Gastroesophageal sphincter (tissue), 3 donors: ENCODE results near the gene CDK17.

Experiments used
- CTCF ChIP-seq, 4 experiments: fragments of 200-600 bp in 2 of 4; fragments of 450-650 bp in 2 of 4; sonication (generic) in 1 of 4; IDR thresholded peaks; one replicate each; pipeline ENCODE4 v1.5.1; 2017 to 2019; ENCODE audit warnings: antibody characterized with exemption in 4 of 4, mild to moderate bottlenecking in 2 of 4, moderate library complexity in 2 of 4
- EP300 ChIP-seq: sonication (generic); formaldehyde crosslinking; IDR thresholded peaks from one replicate; pipeline ENCODE4 v1.6.1; 2017; ENCODE audit warnings: antibody characterized with exemption, mild to moderate bottlenecking
- POLR2A ChIP-seq, 2 donors: fragments of 450-650 bp; IDR thresholded peaks; one replicate each; pipeline ENCODE4 v1.6.1; 2017; ENCODE audit warnings: antibody characterized with exemption in 2 of 2, mild to moderate bottlenecking in 2 of 2, moderate library complexity in 1 of 2
- POLR2AphosphoS5 ChIP-seq: sonication (generic); formaldehyde crosslinking; IDR thresholded peaks from one replicate; pipeline ENCODE4 v1.6.1; 2017; ENCODE audit warnings: antibody characterized with exemption

GRCh38 chr12:96350982-96351381 is 49.3 kb downstream of the CDK17 start:
- TF ChIP-seq POLR2A (IDR thresholded peaks at IDR 0.05) (no peak), CTCF (IDR thresholded peaks at IDR 0.05) (no peak), POLR2AphosphoS5 (no peak), EP300 (no peak)
